ENCODE data around the gene NINJ2.

DNA sequence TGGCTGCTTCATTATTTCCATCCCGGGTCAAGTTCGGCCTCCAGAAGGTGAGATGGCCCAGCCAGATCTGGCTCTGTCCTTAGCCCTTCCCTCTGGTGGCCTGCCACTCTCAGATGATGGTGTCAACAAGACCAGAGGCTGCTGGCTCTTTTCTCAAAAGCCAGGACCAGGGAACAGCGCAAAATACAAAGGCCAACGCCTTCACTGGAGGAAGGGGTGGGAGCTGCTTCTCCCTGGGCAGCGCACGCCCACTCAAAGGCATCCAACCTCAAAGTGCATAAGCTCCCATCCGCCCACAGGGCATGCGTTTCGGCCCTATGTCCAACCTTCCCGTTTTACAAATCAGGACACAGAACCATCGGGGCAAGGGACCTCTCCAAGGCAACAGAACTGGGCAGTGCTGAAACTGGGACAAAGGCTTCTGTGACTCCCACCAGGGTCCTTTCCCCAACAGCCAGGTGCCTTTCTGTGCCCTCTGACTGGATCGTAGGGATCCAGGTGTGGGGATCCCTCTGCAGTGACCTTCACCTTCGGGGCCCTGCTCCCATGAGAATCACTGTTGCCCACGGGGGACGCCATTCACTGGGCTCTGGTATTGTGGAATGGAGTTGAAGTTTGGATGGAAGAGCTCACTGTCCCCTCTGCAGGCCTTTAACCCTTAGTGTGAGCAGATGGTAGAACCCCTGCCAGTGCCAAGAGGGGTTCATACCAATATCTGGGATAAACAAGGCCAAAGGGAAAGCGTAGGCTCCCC lies 76.8 kb downstream of the NINJ2 start:
- TF ChIP-seq, protein P1, sequence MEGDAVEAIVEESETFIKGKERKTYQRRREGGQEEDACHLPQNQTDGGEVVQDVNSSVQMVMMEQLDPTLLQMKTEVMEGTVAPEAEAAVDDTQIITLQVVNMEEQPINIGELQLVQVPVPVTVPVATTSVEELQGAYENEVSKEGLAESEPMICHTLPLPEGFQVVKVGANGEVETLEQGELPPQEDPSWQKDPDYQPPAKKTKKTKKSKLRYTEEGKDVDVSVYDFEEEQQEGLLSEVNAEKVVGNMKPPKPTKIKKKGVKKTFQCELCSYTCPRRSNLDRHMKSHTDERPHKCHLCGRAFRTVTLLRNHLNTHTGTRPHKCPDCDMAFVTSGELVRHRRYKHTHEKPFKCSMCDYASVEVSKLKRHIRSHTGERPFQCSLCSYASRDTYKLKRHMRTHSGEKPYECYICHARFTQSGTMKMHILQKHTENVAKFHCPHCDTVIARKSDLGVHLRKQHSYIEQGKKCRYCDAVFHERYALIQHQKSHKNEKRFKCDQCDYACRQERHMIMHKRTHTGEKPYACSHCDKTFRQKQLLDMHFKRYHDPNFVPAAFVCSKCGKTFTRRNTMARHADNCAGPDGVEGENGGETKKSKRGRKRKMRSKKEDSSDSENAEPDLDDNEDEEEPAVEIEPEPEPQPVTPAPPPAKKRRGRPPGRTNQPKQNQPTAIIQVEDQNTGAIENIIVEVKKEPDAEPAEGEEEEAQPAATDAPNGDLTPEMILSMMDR (IDR thresholded peaks at IDR 0.05; ENCODE audit: insufficient read depth, low read depth, low read length), result no peak
- TF ChIP-seq EZH2 (IDR thresholded peaks at IDR 0.05; ENCODE audit: insufficient read depth, low read length), result no peak

Data from astrocyte (in vitro differentiated cells and primary cell).